HG03103 (cell line): Measurements from ENCODE around the gene OTOS.

ENCODE experiments used
- ATAC-seq: cut with Tn5 transposase; IDR thresholded peaks from one replicate; pipeline ENCODE4 v1.9.1; 2021; ENCODE audit warnings: low read depth; ENCODE audit not compliant: unreplicated experiment

OTOS gene

DNA sequence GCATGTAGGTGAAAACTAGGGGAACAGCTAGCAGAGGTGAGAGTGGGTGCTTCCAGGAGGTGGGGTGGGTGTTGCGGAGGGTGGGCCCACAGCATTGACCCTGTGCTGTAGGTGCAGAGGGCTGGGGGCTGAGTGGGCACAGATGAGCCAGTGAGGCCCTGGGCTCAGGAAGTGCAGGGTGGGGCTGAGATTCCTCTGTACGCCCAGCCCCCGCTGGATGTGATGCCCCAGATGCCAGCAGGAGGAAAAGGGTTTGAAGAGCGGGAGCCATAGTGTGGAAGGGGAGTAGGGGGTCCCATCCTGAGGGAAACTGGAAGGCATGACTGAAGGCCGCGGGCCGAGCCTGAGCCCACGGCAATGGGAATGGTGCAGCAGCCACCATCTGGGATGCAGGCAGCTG, 14.1 kb upstream of the OTOS start:
- ATAC-seq = no peak

- no peak for ATAC-seq
Observed at GRCh38 chr2:240153418-240153817, 13.0 kb upstream of the OTOS start.

- ATAC-seq = no peak
Observed at GRCh38 chr2:240151477-240152031, 11.1 kb upstream of the OTOS start.

DNA sequence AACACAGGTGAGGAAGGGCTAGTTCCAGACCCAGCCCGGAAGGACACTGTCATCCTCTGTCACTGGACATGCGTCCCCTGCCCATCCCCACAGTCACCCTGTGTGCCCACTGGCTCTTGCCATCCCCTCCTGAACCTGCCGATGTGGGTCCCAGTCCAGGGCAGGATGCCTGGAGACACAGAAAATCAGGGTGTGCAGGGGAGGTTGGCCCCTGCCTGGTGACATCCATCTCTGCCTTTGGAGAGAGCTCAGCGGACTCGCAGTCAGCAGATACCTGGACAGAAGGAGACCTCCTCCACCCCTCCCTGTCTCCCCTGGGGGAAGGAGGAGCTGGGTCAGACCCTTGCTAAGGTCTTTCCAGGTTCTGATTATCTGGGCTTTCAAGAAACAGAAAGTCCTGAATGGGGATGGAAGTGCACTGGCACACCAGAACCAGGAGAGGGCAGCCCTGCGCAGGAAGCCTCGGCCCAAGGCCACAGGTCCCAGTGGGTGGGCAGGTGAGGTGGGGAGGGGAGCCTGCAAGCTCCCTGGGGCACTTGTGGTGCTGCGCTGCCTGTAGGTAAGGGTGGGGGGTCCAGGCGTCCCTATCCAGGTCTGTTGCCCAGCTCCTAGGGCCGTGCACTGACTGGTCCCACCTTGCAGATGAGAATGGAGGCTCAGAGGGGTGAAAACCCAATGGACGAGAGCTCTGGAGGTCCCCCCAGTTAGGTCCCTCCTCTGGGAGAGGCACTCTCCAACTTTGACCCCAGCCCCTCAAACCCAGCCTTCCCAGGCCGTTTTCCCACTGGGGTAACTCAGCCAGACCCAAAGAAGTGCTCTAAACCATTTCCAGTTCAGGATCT, 9.7 kb upstream of the OTOS start:
- no peak for ATAC-seq

- no peak for ATAC-seq
Observed at GRCh38 chr2:240147911-240148587, 7.6 kb upstream of the OTOS start.

DNA sequence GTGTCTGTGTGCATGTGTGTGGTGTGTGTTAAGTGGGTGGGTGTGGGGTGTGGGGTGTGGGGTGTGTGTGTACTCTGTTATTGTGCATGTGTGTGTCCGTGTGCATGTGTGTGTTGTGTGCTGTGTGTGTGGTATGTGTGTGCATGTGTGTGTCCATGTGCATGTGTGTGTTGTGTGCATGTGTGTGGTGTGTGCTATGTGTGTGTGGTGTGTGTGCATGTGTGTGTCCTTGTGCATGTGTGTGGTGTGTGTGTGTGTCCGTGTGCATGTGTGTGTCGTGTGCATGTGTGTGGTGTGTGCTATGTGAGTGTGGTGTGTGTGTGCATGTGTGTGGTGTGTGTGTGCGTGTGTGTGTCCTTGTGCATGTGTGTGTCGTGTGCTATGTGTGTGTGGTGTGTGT, 6.9 kb upstream of the OTOS start:
- no peak for ATAC-seq

- no peak for ATAC-seq
Observed at GRCh38 chr2:240146627-240147278, 6.3 kb upstream of the OTOS start.

DNA sequence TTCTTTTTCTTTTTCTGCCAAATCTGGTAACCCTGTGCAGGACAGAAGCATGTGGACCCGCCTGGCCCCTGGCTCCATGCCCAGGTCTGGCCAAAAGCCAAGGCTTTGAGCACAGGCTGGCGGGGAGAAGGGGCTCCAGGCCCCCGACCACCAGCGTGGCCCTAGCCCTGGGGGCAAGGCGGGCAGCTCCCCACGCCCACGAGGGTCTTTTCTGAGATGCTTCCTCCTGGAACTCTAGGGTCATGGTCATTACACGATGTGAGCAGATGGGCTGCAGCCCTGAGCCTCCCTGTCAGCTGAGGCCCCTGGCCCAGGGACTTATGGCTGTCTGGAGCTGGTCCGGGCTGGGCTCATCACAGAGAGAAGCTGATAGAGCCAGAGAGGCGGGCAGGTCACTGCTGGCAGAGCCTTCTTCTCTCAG, 5.7 kb upstream of the OTOS start:
- ATAC-seq = no peak

DNA sequence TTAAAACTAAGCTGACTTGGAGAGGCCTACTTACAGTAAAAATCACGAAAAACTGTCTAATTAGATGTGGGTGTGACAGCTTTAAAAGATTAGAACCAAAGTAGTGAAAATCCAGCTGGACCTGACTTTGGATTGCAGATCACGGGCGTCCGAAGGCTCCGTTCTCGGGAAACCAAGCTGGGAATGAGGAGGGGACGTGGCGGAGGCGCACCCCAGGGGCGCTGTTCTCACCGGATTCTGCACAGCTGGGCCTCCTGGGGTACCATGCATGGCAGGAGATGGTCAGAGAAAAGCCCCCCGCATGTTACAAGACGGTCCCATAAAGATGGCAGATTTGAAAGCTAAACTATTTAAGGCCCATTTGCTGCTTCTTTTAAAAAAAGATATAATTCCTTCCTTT, 5.0 kb upstream of the OTOS start:
- no peak for ATAC-seq

DNA sequence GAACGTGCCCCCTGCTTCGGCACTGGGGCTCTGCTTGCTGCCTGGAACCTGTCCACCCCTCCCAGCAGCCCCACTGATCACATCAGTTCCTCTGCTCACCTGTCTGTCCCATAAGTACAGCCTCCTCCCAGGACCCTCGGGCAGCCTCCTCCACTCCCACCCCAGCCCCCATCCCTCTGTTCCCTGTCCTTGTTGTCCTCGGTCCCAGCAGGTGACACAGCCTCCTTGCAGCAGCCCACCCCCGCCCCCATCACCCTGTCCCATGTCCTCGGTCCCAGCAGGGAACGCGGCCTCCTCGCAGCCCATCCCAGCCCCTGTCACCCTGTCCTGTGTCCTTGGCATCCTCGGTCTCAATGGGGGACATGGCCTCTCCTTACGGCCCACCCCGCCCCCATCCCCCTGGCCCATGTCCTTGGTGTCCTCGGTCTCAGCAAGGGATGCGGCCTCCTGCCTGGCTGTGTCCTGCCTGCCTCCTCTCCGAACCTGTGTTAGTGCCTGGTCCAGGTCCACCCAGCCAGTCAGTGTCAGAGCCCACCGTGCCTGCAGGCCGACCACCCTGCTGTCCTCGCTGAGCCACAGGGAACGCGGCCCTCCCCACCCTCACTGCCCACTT, 4.3 kb upstream of the OTOS start:
- no peak for ATAC-seq

- no peak for ATAC-seq
Observed at GRCh38 chr2:240143801-240144648, 3.6 kb upstream of the OTOS start.

DNA sequence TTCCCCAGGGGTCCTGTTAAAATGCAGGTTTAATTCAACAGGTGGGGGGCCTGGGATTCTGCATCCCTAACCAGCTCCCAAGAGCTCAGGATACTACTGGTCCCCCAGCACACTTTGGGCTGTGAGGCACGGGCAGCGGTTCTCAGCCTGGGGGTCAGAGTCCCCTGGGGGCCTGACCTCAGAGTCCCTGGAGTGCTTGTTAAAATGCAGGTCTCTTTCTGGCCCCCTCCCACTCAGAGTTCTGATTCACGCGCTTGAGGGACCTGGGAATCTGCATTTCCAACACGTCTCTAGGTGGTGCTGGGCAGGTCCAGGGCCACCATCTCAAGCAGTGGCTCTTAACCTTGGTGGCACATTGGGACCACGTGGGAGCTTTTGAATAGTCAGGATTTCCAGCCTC, 2.8 kb upstream of the OTOS start:
- ATAC-seq = no peak

DNA sequence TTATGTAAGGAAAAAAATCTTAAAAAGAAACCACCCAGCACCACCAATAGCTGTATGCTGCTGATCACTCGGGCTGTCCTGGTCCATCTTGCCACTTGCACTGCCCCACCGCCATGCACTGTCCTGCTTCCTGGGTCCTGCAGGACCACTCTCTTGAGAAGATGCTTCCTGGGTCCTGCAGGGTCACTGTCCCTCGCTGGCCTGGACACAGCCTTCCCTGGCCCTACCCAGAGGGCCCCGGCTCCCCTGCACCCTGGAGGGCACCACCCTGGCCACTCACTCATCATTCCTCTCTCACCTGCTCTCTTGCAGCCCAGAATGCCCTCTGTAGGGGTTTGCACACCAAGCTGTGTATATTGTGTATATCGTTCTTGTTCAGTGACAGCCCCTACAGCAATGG, 2.4 kb upstream of the OTOS start:
- no peak for ATAC-seq

DNA sequence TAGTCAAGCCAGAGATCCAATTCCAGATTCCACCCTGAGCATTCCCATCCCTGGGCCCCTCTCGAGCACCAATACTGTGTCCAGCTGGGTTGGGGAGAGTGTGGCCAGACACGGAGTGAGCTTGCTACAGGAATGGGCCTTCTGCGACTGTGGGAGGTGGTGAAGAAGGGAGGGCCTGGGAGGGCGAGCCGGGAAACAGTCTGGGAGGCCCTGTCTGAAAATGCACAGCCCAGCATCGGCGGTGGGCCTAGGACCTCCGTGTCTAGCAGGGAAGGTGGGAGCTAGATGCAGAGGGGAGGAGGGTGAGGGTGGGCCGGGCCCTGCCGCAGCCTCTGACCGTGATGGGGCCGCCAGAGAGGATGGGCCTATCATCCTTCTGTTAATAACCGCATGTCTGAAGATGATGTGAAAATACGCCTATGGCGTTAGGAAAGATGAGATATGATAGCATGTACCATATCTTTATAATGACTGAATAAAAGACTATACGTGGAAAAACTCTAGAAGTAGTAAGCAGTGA, 1.9 kb upstream of the OTOS start:
- no peak for ATAC-seq

DNA sequence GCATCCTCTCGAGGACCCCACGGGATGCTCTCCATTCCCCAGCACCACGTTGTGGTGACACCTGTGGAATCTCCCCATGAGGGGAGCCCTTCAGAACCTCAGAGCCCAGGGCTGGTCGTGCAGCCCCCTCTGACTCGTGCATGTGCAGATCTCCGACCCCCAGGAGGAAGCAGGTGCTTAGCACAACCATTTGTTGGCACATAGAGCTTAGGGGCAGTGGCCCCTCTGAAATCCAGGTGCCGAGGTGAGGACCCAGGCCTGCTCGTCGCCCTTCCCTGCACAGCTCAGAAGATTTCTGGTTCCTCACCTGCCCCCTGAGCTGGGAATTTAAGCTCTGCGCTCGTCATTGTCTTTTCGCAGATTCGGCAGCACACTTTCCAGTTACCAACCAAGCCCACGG, 1.3 kb upstream of the OTOS start:
- ATAC-seq = no peak

GRCh38 chr2:240140920-240141319, 462 bp upstream of the OTOS start:
- ATAC-seq = no peak

GRCh38 chr2:240139666-240140393, 628 bp downstream of the OTOS start:
- ATAC-seq = no peak

DNA sequence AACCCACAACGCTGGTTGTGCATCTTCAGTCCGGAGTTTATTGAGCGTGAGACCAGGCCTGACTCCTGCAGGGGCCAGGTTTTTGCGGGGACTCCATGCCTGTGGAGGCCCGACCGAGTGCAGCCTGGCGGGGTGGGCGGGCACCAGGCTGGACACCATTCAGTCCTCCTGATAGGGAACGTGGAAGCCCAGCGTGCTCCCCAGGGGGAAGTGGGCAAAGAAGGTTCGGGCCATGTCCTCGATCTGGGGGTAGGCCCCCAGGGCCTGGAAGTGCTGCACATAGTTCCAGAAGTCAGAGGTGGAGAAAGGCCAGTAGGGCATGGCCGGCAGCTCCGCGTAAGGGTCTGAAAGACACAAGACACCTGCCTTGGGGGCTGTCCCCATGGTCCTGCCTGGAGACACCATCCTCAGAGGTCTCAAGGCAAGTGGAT, 1.4 kb downstream of the OTOS start:
- no peak for ATAC-seq
